Type B pancreatic cell (in vitro differentiated cells): ENCODE data around the gene SH3BP5. TPM values are rescaled to one million over a fixed set of nuclear protein-coding genes. Genes with fewer than 3 reads are reported as not detected.

ENCODE experiments used
- DNase-seq: peaks from one replicate; pipeline ENCODE4 v3.0.0; 2021; ENCODE audit warnings: mixed read lengths; ENCODE audit not compliant: unreplicated experiment; ENCODE audit errors: extremely low spot score
- H3K27ac Mint-ChIP-seq: 2 replicates; pipeline ENCODE4 v1.8.0; 2021; ENCODE audit warnings: mild to moderate bottlenecking, mixed read lengths
- H3K27me3 Mint-ChIP-seq: 2 replicates; pipeline ENCODE4 v1.8.0; 2021; ENCODE audit warnings: mixed read lengths
- H3K36me3 Mint-ChIP-seq: 2 replicates; pipeline ENCODE4 v1.8.0; 2021; ENCODE audit warnings: mixed read lengths
- H3K4me1 Mint-ChIP-seq: one replicate; pipeline ENCODE4 v1.8.0; 2021; ENCODE audit warnings: mixed read lengths; ENCODE audit not compliant: unreplicated experiment
- H3K4me3 Mint-ChIP-seq: 2 replicates; pipeline ENCODE4 v1.8.0; 2021; ENCODE audit warnings: mild to moderate bottlenecking, mixed read lengths
- H3K9me3 Mint-ChIP-seq: 2 replicates; pipeline ENCODE4 v1.8.0; 2021; ENCODE audit warnings: mixed read lengths
- CTCF ChIP-seq: fragments of 200-600 bp; sonication (generic); conservative IDR thresholded peaks from 2 replicates; pipeline ENCODE4 v1.5.0; 2021; ENCODE audit warnings: antibody characterized with exemption, mild to moderate bottlenecking
- total RNA-seq: library from RNA; stranded (reverse); gene quantifications from 2 replicates; pipeline ENCODE4 v1.2.1, GENCODE V29; 2021; ENCODE audit warnings: low replicate concordance

The SH3BP5 gene
- total RNA-seq, 1 donor from 2014 or later = 33.4 TPM

GRCh38 chr3:15319575-15319974 lies 12.8 kb downstream of the SH3BP5 start:
- H3K4me3 Mint-ChIP-seq = peak overlapping the region; percentile 33
- TF ChIP-seq CTCF = no peak
- H3K27me3 Mint-ChIP-seq = no peaks in the 10 kb centered on the region
- peaks cover 49% of the 10 kb centered on the region for H3K4me1 Mint-ChIP-seq
- peak overlapping the region; percentile 66 for H3K27ac Mint-ChIP-seq
- no peak for DNase-seq
- H3K9me3 Mint-ChIP-seq = no peaks in the 10 kb centered on the region
- H3K36me3 Mint-ChIP-seq = no peaks in the 10 kb centered on the region

GRCh38 chr3:15319136-15319535 lies 13.2 kb downstream of the SH3BP5 start:
- Mint-ChIP-seq H3K4me1 (peaks cover 49% of the 10 kb centered on the region), H3K4me3 (no peak overlapping the region), H3K36me3 (no peaks in the 10 kb centered on the region), H3K27me3 (no peaks in the 10 kb centered on the region), H3K27ac (peak overlapping the region; percentile 26), H3K9me3 (no peaks in the 10 kb centered on the region)
- no peak for TF ChIP-seq CTCF
- DNase-seq = no peak

GRCh38 chr3:15318661-15319060 lies 13.7 kb downstream of the SH3BP5 start:
- Mint-ChIP-seq H3K4me1 (peaks cover 47% of the 10 kb centered on the region), H3K9me3 (no peaks in the 10 kb centered on the region), H3K27me3 (no peaks in the 10 kb centered on the region), H3K36me3 (no peaks in the 10 kb centered on the region), H3K4me3 (no peak overlapping the region), H3K27ac (no peak overlapping the region)
- no peak for TF ChIP-seq CTCF
- DNase-seq = no peak

GRCh38 chr3:15316998-15317435 lies 15.4 kb downstream of the SH3BP5 start:
- H3K27me3 Mint-ChIP-seq = no peaks in the 10 kb centered on the region
- peaks cover 3% of the 10 kb centered on the region for H3K36me3 Mint-ChIP-seq
- peaks cover 46% of the 10 kb centered on the region for H3K4me1 Mint-ChIP-seq
- H3K9me3 Mint-ChIP-seq = no peaks in the 10 kb centered on the region
- DNase-seq = no peak
- no peak overlapping the region for H3K27ac Mint-ChIP-seq
- TF ChIP-seq CTCF = no peak
- H3K4me3 Mint-ChIP-seq = no peak overlapping the region

- H3K4me3 Mint-ChIP-seq = no peak overlapping the region
- no peaks in the 10 kb centered on the region for H3K9me3 Mint-ChIP-seq
- no peaks in the 10 kb centered on the region for H3K27me3 Mint-ChIP-seq
- H3K27ac Mint-ChIP-seq = peak overlapping the region; percentile 74
- H3K4me1 Mint-ChIP-seq = peaks cover 43% of the 10 kb centered on the region
- no peak for DNase-seq
- peaks cover 3% of the 10 kb centered on the region for H3K36me3 Mint-ChIP-seq
- no peak for TF ChIP-seq CTCF
Measured at GRCh38 chr3:15315003-15315402, 17.4 kb downstream of the SH3BP5 start.

GRCh38 chr3:15314276-15314675 lies 18.1 kb downstream of the SH3BP5 start:
- H3K4me1 Mint-ChIP-seq = peaks cover 43% of the 10 kb centered on the region
- no peaks in the 10 kb centered on the region for H3K9me3 Mint-ChIP-seq
- peaks cover 3% of the 10 kb centered on the region for H3K36me3 Mint-ChIP-seq

More at GRCh38 chr3:15314276-15314675, 18.1 kb downstream of the SH3BP5 start:
- DNase-seq = no peak
- Mint-ChIP-seq H3K27me3 (no peaks in the 10 kb centered on the region), H3K4me3 (peak overlapping the region; percentile 39), H3K27ac (peak overlapping the region; percentile 74)
- no peak for TF ChIP-seq CTCF
